BE2C (cell line): ENCODE data around the gene PDK2.

Source experiments
- DNase-seq: peaks from one replicate; pipeline ENCODE4 v3.0.0-alpha.2; 2020
- H3K27me3 ChIP-seq: fragments of 250-450 bp; sonication (Bioruptor Pico); 2 replicates; pipeline ENCODE4 v1.5.1; 2020; ENCODE audit warnings: mild to moderate bottlenecking
- H3K36me3 ChIP-seq: fragments of 250-450 bp; sonication (Bioruptor Pico); 2 replicates; pipeline ENCODE4 v1.5.1; 2020; ENCODE audit warnings: mild to moderate bottlenecking
- H3K4me1 ChIP-seq: fragments of 250-450 bp; sonication (Bioruptor Pico); 2 replicates; pipeline ENCODE4 v1.5.1; 2020
- H3K4me3 ChIP-seq: 2 replicates; pipeline ENCODE4 v1.5.1; 2011; ENCODE audit warnings: low read depth, low read length
- H3K9me3 ChIP-seq: fragments of 250-450 bp; sonication (Bioruptor Pico); 2 replicates; pipeline ENCODE4 v1.5.1; 2020
- TF ChIP-seq, protein P1 (sequence below): IDR thresholded peaks from 2 replicates; pipeline ENCODE4 v1.5.1; 2012; ENCODE audit warnings: mild to moderate bottlenecking, low read depth, low read length

The PDK2 gene

DNA sequence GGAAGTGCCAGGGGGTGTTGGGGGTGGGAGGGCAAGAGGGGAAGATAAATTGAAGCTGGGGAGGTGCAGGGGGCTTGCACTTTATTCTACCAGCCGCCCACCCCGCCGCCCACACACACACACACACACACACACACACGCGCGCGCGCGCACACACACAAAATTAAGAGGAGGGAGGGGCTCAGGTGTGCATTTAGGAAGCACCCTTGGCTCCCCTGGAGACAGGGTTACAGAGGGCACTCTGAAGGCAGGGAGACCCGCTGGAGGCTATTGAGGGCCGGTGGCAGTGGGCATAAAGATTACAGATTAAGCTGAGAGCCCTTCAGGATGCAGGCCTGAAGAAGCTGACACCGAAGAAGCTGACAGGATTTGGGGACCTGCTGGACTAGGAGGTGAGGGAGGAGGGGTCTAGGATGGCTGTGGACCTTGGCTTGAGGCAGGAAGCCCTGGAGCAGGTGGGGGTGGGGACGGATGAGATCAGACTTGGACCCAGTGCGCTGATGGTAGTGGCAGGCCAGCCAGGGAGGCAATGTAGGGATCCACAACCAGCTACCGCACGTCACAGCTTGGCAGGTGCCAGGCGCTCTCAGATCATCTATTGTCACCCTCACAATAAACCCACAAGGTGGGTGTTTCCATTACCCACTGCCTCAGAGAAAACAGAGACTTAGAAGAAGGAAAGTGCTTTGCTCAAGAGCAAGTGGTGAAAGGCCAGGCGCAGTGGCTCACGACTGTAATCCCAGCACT is 35.6 kb downstream of the PDK2 start:
- Histone ChIP-seq H3K4me1 (peaks cover 22% of the 10 kb centered on the region), H3K4me3 (peak overlapping the region; percentile 50; the same call in 1 of the 2 replicates), H3K27me3 (peaks cover 7% of the 10 kb centered on the region), H3K36me3 (peaks cover 13% of the 10 kb centered on the region), H3K9me3 (no peaks in the 10 kb centered on the region)
- DNase-seq: no peak
- TF ChIP-seq, protein P1, sequence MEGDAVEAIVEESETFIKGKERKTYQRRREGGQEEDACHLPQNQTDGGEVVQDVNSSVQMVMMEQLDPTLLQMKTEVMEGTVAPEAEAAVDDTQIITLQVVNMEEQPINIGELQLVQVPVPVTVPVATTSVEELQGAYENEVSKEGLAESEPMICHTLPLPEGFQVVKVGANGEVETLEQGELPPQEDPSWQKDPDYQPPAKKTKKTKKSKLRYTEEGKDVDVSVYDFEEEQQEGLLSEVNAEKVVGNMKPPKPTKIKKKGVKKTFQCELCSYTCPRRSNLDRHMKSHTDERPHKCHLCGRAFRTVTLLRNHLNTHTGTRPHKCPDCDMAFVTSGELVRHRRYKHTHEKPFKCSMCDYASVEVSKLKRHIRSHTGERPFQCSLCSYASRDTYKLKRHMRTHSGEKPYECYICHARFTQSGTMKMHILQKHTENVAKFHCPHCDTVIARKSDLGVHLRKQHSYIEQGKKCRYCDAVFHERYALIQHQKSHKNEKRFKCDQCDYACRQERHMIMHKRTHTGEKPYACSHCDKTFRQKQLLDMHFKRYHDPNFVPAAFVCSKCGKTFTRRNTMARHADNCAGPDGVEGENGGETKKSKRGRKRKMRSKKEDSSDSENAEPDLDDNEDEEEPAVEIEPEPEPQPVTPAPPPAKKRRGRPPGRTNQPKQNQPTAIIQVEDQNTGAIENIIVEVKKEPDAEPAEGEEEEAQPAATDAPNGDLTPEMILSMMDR: no peak

DNA sequence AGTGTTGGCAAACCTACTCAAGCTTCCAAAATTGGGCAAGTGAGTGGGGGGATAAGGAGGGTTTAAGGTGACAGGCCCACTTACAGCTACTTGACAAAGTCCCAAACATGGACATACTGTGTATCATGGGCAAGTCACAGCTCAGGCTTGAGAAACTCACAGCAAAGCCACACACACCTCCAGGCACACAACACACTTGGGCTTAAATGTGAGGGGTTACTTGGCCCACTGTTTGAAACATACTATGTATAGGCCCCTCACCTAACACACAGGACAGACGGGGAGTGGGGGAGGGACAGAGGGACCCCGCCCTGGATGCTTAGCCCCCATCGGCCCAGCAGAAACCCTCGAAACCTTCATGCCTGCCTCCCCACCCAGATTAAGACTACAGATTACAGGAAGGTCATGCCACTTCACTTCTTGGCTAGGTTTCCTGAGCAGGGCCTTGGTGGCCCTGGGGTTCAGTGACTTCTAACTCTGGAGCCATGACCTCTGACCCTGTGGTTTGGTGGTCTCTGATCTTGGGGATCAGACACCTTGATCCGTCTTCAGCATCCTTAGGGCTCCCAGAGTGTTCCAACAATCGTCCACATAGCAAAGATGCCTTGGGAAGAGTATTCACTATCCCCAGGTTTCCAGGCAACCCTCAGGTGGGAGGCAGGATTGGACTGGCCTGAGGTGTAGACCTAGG is 37.1 kb downstream of the PDK2 start:
- Histone ChIP-seq H3K4me3 (no peak overlapping the region), H3K27me3 (peaks cover 7% of the 10 kb centered on the region), H3K36me3 (peaks cover 29% of the 10 kb centered on the region), H3K9me3 (no peaks in the 10 kb centered on the region), H3K4me1 (peaks cover 22% of the 10 kb centered on the region)
- TF ChIP-seq, protein P1: no peak
- DNase-seq: no peak

DNA sequence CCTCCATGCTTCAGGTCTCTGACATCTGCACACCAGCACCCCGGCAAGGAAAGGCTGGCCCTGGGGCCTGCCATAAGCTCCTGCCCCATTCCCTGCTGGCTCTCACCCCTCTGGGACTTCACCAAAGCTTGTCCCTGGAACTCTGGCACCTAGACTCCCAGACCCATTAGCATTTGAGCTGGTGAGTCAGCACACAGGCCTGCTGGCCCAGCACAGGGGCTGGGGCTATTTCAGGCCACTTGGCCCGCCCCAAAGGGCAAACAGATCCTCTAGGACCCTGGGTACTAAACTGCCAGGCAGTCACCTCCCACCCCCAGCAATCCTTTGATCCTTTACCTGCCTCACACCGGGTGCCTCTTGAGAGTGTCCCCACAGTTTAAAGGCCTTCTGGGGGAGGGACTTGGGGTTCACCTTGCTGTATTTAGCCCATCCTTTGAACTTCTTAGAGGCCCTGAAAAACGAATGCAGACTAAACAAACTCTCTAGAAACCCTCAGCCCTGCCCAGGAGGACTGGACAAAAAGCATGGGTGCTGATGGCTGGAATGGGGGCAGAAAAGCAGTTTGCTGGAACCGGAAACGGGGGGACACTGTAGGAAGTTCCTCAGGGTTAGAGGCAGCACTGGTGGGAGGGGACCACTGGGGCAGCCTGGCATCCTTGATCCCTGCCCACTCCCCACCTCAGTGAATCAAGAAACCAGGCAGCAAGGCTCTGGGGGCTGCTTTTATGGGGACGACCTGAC is 38.0 kb downstream of the PDK2 start:
- peak; percentile 79 for DNase-seq

DNA sequence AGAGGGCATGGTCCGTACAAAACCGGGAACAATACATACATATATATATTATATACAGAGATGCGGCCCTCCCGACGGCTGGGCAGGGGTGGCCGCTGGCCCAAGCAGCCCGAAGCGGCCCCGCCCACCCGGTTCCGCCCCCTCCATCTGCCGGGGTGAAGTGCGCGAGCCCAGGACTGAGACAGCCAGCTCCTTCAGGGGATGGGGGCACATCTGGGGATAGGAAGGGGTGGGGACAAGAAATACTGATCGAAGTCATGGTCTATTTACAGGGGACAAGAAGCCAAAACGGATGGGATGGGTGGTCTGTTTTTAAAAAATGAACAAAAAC is 38.6 kb downstream of the PDK2 start:
- TF ChIP-seq, protein P1: no peak
- DNase-seq: no peak
- Histone ChIP-seq H3K27me3 (peaks cover 5% of the 10 kb centered on the region), H3K9me3 (no peaks in the 10 kb centered on the region), H3K4me1 (peaks cover 22% of the 10 kb centered on the region), H3K36me3 (peaks cover 44% of the 10 kb centered on the region), H3K4me3 (no peak overlapping the region)

More for the DNA sequence above, 38.0 kb downstream of the PDK2 start:
- H3K9me3 ChIP-seq: no peaks in the 10 kb centered on the region
- TF ChIP-seq, protein P1: no peak
- no peak overlapping the region for H3K4me3 ChIP-seq
- peaks cover 7% of the 10 kb centered on the region for H3K27me3 ChIP-seq
- H3K4me1 ChIP-seq: peaks cover 22% of the 10 kb centered on the region
- H3K36me3 ChIP-seq: peaks cover 38% of the 10 kb centered on the region

DNA sequence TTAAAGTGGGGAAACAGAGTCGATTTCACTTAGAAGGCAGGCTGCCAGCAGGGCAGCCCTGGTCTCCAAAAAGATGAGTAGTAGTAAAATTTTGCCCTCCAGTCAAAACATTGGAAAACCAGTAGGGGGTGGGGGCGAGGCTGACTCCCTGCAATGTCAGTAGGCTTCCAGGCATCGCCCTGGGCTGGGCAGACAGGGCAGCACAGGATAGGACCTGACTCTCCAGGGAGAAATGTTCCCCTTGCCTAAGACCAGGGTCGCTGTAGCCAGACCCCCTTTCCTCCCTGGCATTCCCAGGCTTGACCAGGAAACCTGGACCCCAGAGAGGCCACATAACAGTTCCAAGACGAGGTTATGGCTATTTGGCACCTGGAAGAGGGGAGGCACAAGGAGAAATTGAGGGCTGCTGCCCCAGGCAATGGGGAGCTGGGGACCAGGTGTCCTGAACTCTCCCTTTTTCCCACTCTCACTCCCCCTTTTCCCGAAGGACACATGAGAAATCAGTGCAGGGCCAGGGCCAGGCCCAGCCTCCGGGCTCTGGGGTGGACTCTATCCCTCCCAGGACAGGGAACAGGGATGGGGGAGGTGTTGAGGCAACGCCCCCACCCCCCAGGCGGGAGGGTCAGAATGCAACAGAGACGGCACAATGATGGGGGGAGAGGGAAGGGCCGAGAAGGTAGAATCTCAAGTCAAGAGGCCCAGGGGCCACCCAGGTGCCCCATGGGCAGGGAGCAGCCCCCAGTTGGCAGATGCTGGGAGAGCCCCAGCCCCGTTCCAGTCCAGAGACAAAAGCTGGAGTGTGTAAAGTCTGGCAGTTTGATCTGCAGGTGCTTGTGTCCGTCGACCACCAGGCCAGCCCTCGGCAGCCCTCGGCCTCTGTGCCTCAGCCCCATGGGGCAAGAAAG is 39.3 kb downstream of the PDK2 start:
- H3K27me3 ChIP-seq: peaks cover 3% of the 10 kb centered on the region; the same call in 1 of the 2 replicates
- TF ChIP-seq, protein P1: peak; percentile 17; the same call in 1 of the 2 replicates
- H3K36me3 ChIP-seq: peaks cover 51% of the 10 kb centered on the region
- DNase-seq: peak; percentile 61
- H3K9me3 ChIP-seq: no peaks in the 10 kb centered on the region
- peaks cover 22% of the 10 kb centered on the region for H3K4me1 ChIP-seq
- H3K4me3 ChIP-seq: no peak overlapping the region
